AG04450 (cell line): ENCODE measurements around the gene MESP2. TPM values are rescaled to one million over a fixed set of nuclear protein-coding genes. Genes with fewer than 3 reads are reported as not detected.

Experiments used
- CTCF ChIA-PET: fragments of 300-600, 350-600 bp; formaldehyde crosslinking; extraction: SDS; loops from one replicate; lab custom pipeline; 2022; ENCODE audit warnings: antibody characterized with exemption, inconsistent platforms; lab: Charles Lee
- POLR2A ChIA-PET: fragments of 350-600 bp; formaldehyde crosslinking; extraction: SDS; loops from one replicate; lab custom pipeline; 2021; ENCODE audit warnings: antibody characterized with exemption, inconsistent platforms; lab: Yijun Ruan, JAX
- DNase-seq: peaks from one replicate; pipeline ENCODE4 v3.0.0-alpha.2; 2011; ENCODE audit warnings: low read depth, low spot score
- H3K27ac ChIP-seq: one replicate; pipeline ENCODE4 v1.5.1; 2012; ENCODE audit warnings: low read depth, low read length, control low read depth
- H3K27me3 ChIP-seq: one replicate; pipeline ENCODE4 v1.6.0; 2012; ENCODE audit warnings: low read length; ENCODE audit not compliant: control insufficient read depth, insufficient read depth
- H3K4me3 ChIP-seq: 2 replicates; pipeline ENCODE4 v1.5.1; 2011; ENCODE audit warnings: mild to moderate bottlenecking, low read depth, low read length, control low read depth
- H3K9me3 ChIP-seq: 2 replicates; pipeline ENCODE4 v1.5.1; 2012; ENCODE audit warnings: low read length; ENCODE audit not compliant: control insufficient read depth, insufficient read depth
- polyA plus RNA-seq: library from polyadenylated mRNA; depleted of rRNA; stranded (reverse); fragments of >200 nt; gene quantifications from 2 replicates; pipeline ENCODE4 v1.2.3, GENCODE V29; 2011
- TF ChIP-seq, protein P1 (sequence below): IDR thresholded peaks from 2 replicates; pipeline ENCODE4 v1.5.1; 2011; ENCODE audit warnings: low read depth, low read length, control low read depth, inconsistent platforms

MESP2 gene
- polyA plus RNA-seq, 1 experiment, result 0.20 TPM

DNA sequence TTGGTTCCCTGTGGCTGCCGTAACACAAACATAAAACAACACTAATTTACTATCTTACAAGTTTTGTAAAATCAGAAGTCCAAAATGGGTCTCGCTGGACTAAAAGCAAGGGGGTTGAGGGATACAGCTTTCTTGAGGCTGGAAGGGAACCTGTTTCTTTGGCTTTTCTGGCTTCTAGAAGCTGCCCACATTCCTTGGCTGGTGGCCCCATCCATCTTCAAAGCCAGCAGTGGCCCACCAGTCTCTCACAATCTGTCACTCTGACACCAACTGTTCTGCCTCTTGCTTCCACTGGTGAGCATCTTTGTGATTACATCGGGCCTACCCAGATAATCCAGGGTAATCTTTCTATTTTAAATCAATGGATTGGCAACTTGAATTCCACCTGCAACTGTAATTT, 39.6 kb downstream of the MESP2 start:
- no peak for DNase-seq
- no peak overlapping the region for H3K4me3 ChIP-seq
- ChIA-PET POLR2A (no interaction called here), CTCF (interaction anchor here (2.9 kb wide), 1 partner anchor 59 kb away, joined by 14 read pairs; no protein-coding TSS in a partner anchor)
- no peak overlapping the region for H3K27ac ChIP-seq
- H3K27me3 ChIP-seq, result no peaks in the 10 kb centered on the region
- TF ChIP-seq, protein P1, sequence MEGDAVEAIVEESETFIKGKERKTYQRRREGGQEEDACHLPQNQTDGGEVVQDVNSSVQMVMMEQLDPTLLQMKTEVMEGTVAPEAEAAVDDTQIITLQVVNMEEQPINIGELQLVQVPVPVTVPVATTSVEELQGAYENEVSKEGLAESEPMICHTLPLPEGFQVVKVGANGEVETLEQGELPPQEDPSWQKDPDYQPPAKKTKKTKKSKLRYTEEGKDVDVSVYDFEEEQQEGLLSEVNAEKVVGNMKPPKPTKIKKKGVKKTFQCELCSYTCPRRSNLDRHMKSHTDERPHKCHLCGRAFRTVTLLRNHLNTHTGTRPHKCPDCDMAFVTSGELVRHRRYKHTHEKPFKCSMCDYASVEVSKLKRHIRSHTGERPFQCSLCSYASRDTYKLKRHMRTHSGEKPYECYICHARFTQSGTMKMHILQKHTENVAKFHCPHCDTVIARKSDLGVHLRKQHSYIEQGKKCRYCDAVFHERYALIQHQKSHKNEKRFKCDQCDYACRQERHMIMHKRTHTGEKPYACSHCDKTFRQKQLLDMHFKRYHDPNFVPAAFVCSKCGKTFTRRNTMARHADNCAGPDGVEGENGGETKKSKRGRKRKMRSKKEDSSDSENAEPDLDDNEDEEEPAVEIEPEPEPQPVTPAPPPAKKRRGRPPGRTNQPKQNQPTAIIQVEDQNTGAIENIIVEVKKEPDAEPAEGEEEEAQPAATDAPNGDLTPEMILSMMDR, result no peak
- peaks cover 5% of the 10 kb centered on the region for H3K9me3 ChIP-seq

DNA sequence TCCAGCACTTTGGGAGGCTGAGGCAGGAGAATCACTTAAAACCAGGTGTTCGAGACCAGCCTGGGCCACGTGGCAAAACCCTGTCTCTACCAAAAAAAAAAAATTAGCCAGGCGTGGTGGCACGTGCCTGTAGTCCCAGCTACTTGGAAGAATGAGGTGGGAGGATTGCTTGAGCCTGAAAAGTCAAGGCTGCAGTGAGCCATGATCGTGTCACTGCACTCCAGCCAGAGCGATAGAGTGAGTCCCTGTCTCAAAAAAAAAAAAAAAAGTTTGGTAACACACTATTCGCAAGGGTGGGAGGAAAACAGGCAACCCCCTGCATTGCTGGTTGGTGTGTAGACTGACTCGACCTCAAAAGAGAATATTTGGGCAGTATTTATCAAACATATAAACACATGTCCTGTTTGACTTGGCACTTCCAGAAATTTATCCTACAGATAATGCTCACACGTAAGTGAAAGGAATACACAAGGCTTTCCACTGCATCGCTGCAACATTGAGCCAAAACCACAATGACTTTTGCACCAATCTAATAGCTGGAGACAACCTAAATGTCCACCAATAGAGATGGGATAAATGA, 41.7 kb downstream of the MESP2 start:
- POLR2A ChIA-PET, result interaction anchor here (0.7 kb wide), 1 partner anchor 20 kb away, joined by 4 read pairs; no protein-coding TSS in a partner anchor
- TF ChIP-seq, protein P1, result no peak
- CTCF ChIA-PET, result no interaction called here
- no peak overlapping the region for H3K27ac ChIP-seq
- DNase-seq, result no peak
- H3K9me3 ChIP-seq, result peaks cover 5% of the 10 kb centered on the region
- no peaks in the 10 kb centered on the region for H3K27me3 ChIP-seq
- no peak overlapping the region for H3K4me3 ChIP-seq

DNA sequence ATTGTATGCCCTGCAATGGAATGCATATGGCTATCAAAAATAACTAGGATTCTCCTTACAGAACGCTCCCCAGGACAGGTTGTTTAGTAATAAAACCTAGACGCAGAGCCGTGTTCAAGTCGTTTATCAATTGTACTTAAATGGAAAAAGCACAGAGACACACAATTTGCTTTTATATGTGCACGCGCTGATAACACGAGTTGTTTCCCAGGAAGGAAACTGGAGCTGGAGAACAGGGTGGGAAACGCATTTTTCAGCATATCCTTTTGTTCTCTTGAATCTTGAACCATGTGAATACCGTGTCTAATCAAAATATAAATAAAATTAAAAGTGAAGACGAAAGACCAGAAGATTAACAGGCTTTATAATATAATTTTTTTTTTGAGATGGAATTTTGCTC, 42.2 kb downstream of the MESP2 start:
- H3K4me3 ChIP-seq, result no peak overlapping the region
- CTCF ChIA-PET, result no interaction called here
- peaks cover 5% of the 10 kb centered on the region for H3K9me3 ChIP-seq
- H3K27ac ChIP-seq, result no peak overlapping the region
- H3K27me3 ChIP-seq, result no peaks in the 10 kb centered on the region
- no peak for DNase-seq
- POLR2A ChIA-PET, result interaction anchor here (0.7 kb wide), 1 partner anchor 20 kb away, joined by 4 read pairs; no protein-coding TSS in a partner anchor
- TF ChIP-seq, protein P1, result no peak

DNA sequence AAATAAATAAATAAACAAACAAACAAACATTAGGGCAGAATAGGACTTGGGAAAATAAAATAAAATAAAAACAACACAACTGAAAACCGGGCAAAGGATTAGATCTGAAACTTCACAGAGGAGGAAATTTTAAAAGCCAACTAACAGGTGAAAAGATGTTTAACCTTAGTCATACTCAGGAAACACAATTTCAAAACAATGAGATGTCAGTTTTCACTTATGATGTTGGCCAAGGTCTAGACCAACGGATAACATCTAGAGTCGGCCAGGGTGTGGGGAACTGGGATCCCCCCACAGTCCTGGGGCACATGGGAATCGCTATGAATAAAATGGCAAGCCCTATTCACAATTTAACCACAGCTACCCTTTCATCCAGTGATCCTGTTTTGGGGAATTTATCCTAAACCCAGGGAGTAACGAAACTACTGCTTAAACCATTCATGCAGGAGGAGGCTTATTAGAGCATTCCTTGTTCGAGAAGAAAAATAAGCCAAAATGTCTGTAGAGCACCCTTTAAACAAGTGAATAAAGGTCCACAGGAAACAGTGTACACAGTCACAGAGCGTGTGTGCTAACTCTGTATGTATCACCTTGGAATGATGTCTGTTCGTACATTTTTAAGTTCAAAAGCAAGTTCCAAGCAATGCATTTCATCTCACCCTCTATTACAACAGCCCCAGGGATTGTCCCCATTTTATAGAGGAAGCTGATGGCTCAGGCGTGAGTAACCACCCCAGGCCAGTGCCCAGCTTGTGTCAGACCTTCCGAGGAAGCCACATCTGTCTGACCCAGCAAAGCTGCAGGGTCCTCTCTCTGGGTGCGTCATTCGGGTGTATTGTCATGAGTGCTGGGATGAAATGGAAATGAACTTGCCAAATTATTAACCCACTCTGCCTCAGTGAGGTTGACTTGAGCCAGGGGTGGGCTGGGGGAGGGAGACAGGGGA, 44.8 kb downstream of the MESP2 start:
- H3K9me3 ChIP-seq, result no peaks in the 10 kb centered on the region
- POLR2A ChIA-PET, result no interaction called here
- CTCF ChIA-PET, result no interaction called here
- no peak overlapping the region for H3K27ac ChIP-seq
- DNase-seq, result no peak
- no peak overlapping the region for H3K4me3 ChIP-seq
- TF ChIP-seq, protein P1, result no peak
- H3K27me3 ChIP-seq, result no peaks in the 10 kb centered on the region

DNA sequence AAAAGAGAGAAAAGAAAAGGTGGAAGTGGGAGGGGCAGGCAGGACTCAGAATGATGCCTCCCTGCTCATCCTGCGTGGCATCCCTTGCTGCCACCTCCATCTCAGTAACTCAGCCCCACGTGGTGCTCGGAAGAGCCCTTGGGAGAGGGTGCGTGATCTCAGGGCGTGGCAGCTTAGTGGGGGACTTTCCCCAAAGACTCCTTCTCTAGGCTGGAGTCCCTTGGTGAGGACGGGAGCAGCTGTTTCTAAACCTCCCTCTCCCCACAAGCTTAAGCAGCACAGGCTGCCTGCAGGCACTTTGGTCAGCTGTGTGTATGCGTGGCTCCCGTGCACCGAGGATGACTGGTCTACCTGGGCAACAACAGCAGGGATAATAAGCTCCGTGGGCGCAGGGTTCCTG, 45.9 kb downstream of the MESP2 start:
- CTCF ChIA-PET, result interaction anchor here (1.7 kb wide), 1 partner anchor 15 kb away, joined by 4 read pairs; no protein-coding TSS in a partner anchor
- no peak for DNase-seq
- Histone ChIP-seq H3K27me3 (no peaks in the 10 kb centered on the region), H3K9me3 (no peaks in the 10 kb centered on the region), H3K27ac (no peak overlapping the region), H3K4me3 (no peak overlapping the region)
- TF ChIP-seq, protein P1, result no peak
- POLR2A ChIA-PET, result no interaction called here
